HG02798 (cell line): ENCODE measurements around the gene AP1M2.
A peak's percentile ranks its signal among the peaks of the same experiment; 100 is the strongest.
"Not testable (repeated sequence)": the region's sequence is repeated elsewhere in the genome, so short reads cannot be mapped to it uniquely, and the experiment has no call there.

Source experiments
- ATAC-seq: cut with Tn5 transposase; IDR thresholded peaks from one replicate; pipeline ENCODE4 v1.9.1; 2021; ENCODE audit warnings: mild to moderate bottlenecking; ENCODE audit not compliant: unreplicated experiment, poor library complexity

The AP1M2 gene

GRCh38 chr19:10602330-10603083 is 15.4 kb upstream of the AP1M2 start:
- ATAC-seq = peak; percentile 74

GRCh38 chr19:10601999-10602329 is 14.9 kb upstream of the AP1M2 start:
- ATAC-seq = no peak

- ATAC-seq = no peak
These were observed 13.0 kb upstream of the AP1M2 start for GRCh38 chr19:10600149-10600548.

GRCh38 chr19:10593820-10594637 is 6.9 kb upstream of the AP1M2 start:
- ATAC-seq = peak; percentile 46

GRCh38 chr19:10593148-10593547 is 6.0 kb upstream of the AP1M2 start:
- ATAC-seq = no peak

GRCh38 chr19:10587839-10588150 is 683 bp upstream of the AP1M2 start:
- no peak for ATAC-seq

- no peak for ATAC-seq
These were observed 716 bp downstream of the AP1M2 start for GRCh38 chr19:10586396-10586795.

- ATAC-seq = no peak
These were observed 3.9 kb downstream of the AP1M2 start for GRCh38 chr19:10583036-10583776.

- no peak for ATAC-seq
These were observed 5.0 kb downstream of the AP1M2 start for GRCh38 chr19:10582091-10582490.

- peak; percentile 58 for ATAC-seq
These were observed 6.0 kb downstream of the AP1M2 start for GRCh38 chr19:10580979-10581631.

- ATAC-seq = no peak
These were observed 9.2 kb downstream of the AP1M2 start for GRCh38 chr19:10577951-10578350.

GRCh38 chr19:10575011-10575716 is 11.9 kb downstream of the AP1M2 start:
- ATAC-seq = no peak

GRCh38 chr19:10574462-10574861 is 12.7 kb downstream of the AP1M2 start:
- ATAC-seq = no peak

GRCh38 chr19:10573793-10574192 is 13.3 kb downstream of the AP1M2 start:
- ATAC-seq = not testable (repeated sequence)

- peak; percentile 70 for ATAC-seq
These were observed 18.1 kb downstream of the AP1M2 start, which contains the start of gene CDKN2D for GRCh38 chr19:10568826-10569651. CDKN2D (minus strand) TSS chr19:10568979; CDS start chr19:10568653, 326 bp downstream.

GRCh38 chr19:10568062-10568825 is 18.9 kb downstream of the AP1M2 start:
- peak; percentile 1 for ATAC-seq

- ATAC-seq = no peak
These were observed 19.5 kb downstream of the AP1M2 start for GRCh38 chr19:10567656-10568055.

GRCh38 chr19:10566658-10567410 is 20.3 kb downstream of the AP1M2 start:
- ATAC-seq = peak; percentile 19
